ENCODE results near the gene RPAP2. TPM values are rescaled to one million over a fixed set of nuclear protein-coding genes. Genes with fewer than 3 reads are reported as not detected.

The RPAP2 gene
- total and polyA plus RNA-seq, 2 of the 8 experiments (the other 6 are each of a cell fraction or from before 2014, with no cell fraction given) = 7.9 to 28.4 TPM

DNA sequence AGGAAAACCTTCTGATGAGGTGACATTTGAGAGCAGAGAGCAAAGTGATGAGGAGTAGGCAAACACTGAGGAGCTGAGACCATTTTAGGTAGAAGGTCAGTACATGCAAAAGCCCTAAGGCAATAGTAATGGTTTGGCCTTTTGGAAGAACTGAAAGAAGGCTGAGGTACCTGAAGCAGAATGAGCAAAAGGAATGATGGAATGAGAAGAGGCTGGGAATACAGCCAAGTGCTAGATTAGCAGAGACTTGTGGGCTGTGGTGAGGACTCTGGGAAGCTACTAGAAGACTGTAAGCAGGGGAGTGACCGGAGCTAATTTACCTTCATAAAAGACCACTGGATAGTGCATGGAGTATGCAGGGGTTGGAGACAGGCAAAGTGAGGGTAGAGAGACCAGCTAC lies 110.0 kb downstream of the RPAP2 start (continued):
- TF ChIP-seq CHD1 (IDR thresholded peaks at IDR 0.05; ENCODE audit: low read depth, low read length) (no peak), CHD2 (IDR thresholded peaks at IDR 0.05; ENCODE audit: low read length) (no peak), CBX5 (IDR thresholded peaks at IDR 0.05; ENCODE audit: low read depth, low read length) (no peak)

Data from H1 (cell line).